Cortex of kidney (tissue), 1 donor: ENCODE data around the gene RECK.

Experiments used
- DNase-seq: peaks from one replicate; lab custom pipeline; 2025; lab: John Stamatoyannopoulos, UW

RECK gene

DNA sequence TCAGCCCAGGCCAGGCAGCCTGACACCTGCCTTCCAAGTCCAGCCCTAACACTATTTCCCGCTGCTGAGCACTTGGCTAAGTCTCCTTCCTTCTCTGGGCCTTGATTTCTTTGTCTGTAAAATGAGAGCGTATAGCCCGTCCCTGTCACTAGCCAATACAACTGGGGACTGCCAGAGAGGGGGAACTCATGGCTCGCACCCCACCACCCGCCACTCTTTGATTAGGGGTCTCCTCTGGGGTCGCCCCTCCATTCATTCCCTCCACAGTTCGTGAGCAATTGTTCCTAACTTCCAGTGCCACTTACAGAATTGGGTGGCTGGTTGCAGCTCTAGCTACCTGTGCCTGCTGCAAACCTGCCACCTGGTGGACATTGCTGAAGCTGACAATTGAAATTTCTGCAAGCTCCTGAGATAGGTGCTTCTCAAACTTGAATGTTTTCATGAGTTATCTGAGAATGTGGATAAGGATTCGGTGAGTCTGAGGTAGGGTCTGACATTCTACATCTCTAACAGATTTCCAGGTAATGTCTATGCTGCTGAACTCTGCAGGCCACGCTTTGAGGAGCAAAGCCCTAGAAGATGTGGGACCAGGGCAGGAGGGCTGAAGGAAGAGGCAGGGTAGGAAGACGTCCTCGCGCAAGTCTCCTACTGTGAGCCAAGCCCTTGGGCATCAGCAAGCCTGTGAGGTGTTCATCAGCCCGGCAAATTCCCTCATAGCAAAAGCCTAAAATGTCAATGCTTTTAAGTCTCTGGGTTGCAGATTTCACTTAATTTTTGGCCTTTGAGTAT, 13.3 kb upstream of the RECK start:
- DNase-seq, result no peak

GRCh38 chr9:36025746-36026145, 11.0 kb upstream of the RECK start:
- DNase-seq, result no peak

DNA sequence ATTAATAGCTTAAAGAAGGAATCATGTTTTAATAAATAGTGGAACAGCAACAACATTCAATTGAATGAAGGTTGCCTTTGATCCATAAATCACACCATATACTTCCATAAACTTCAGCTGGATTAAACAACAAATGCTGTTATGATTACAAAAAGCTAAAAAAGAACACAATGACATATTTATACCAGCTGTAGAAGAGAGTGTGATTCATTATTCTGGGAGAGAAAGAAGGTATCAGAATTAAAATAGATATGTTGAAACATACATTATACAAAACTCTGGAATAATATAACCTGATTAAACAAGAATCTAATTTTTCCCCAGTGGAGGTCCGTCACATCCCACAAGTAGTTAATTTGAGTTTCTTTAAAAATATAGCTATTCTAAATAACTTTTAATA, 7.5 kb upstream of the RECK start:
- no peak for DNase-seq

GRCh38 chr9:36029765-36030528, 6.8 kb upstream of the RECK start:
- DNase-seq, result no peak

GRCh38 chr9:36030871-36031270, 5.8 kb upstream of the RECK start:
- no peak for DNase-seq

GRCh38 chr9:36031774-36032555, 4.7 kb upstream of the RECK start:
- no peak for DNase-seq

- no peak for DNase-seq
Measured at GRCh38 chr9:36033788-36034187, 2.9 kb upstream of the RECK start.

DNA sequence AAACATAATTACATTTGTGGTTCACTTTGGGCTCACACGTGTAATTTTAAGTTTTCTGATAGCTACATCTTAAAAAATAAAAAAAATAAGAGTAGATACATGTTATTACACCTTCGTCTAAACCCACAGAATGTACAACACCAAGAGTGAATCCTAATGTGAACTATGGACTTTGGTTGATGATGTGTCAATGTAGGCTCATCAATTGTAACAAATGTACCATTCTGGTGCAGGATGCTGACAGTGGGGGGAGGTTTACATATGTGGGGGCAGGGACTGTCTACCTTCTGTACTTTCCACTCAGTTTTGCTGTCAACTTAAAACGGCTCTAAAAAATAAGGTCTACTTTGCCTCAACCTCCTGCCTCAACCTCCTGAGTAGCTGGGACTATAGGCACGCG, 2.5 kb upstream of the RECK start:
- no peak for DNase-seq

DNA sequence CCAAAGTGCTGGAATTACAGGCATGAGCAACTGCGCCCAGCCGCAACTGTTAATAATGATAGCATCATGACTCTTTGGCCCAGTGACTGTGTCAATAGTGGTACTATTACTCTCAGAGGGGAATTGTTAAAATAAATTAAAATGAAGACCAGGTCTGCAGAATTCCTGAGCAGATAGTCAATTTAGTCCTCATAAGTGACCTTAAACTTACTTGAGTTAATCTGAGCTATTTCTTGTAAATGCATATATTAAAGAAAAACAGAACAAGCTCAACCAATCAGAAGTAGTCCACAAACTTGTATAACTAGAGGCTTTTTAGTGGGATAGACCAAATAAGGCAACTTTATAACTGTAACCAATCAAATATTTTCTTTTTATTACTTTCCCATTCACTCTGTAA, 1.7 kb upstream of the RECK start:
- no peak for DNase-seq

DNA sequence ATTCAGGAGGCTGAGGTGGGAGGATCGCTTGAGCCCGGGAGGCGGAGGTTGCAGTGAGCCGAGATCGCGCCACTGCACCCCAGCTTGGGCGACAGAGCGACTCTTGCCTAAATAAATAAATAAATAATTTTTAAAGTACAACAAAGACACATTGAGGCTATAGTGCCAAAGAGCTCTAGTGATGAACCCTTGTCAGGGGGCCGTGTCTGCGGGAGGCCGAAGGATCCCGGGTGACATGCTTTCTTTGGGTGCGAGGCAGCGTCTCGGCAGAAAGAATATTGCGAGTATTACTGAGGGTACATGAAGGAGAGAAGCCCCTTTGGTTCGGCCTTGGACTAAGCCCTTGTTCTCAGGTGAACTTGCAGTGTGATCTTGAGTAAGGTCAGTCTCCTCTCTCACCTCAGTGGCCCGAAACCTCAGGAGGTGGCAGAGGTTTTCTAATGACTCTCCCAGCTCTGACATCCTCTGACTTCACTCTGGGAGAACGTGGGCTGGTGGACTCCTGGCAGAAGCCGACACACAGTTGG, 397 bp upstream of the RECK start:
- DNase-seq, result no peak

GRCh38 chr9:36037549-36038122, 923 bp downstream of the RECK start:
- DNase-seq, result no peak

DNA sequence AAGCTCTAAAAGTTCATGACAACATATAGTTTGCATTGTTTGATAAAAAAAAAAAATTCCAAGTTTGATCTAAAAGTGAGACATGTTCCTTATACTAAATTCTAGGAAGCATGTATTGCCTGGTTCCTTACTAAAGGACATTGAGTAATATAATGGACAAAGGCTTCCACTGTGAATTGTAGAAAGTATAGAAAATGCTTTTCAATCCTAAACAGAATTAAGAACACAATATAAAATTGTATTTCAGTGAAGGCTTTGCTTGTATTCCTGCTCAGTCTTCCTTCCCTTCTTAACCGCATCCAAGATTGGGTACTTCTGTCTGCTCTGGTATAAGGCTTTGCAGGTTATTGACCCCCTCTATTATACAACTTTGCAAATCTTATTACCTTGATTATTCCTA, 2.4 kb downstream of the RECK start:
- DNase-seq, result no peak

DNA sequence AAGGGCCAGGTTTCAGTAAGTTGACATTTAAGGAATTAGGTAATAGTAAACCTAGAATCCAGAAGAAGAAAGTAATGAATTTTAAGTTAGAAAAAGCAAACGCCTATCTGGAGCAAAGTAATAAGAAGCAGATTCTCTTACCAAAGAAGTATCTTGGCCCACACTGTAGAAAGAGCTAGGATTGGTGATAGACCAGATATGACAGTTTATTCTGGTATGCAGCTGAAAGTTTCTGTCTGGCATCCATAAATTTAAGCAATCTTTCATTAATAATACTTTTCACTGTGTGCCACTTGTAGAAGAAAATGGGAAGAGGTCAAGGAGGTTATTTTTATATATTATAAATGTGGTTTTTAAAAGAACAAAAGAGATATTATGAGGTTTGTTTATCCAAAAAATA, 3.0 kb downstream of the RECK start:
- no peak for DNase-seq

DNA sequence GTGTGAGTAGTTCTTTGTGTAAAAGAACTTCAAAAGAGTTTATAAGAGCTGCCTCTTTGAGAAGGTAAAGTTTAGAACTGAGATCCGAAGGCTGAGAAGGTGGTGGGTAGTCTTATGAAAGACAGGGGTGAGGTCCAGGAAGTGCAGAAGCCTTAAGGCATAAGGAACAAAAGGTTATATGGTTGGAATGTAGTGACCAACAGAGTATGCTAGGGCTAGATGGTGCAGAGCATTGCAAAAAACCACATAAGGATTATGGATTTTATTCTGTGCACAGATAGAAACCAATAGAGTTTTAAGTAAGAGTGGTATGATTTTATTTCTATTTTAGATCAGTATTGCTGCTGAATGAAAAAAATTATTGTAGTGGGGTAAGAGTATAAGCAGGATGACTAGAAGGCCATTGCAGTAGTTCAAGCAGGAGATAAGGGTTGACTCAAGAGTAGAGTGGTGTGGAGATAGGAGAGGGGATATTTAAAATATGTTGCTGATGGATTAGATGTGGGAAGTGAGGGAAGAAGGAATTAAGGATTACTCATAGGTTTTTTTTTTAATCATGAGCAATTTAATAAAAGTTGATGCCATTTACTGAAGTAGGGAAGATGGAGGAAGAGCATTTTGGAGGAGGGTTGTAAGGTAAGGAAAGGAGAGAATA, 3.7 kb downstream of the RECK start:
- no peak for DNase-seq

DNA sequence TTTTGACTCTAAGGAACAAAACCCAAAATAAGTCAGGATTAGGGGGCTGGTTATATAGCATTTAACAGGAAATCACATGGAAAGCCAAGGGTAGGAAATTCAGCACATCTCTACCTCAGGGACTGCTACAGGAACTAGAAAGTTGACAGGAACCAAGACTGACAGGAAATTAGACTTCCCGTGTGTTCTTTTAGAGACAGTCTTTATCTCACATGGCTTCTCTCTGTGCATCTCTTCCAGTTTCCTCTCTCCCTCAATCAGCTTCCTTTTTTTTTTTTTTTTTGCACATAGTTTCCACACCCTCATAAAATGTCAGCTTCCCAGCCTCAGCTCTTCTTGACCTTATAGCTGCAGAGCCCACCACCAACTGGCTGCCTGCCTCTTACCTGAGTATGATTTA, 4.8 kb downstream of the RECK start:
- DNase-seq, result no peak

DNA sequence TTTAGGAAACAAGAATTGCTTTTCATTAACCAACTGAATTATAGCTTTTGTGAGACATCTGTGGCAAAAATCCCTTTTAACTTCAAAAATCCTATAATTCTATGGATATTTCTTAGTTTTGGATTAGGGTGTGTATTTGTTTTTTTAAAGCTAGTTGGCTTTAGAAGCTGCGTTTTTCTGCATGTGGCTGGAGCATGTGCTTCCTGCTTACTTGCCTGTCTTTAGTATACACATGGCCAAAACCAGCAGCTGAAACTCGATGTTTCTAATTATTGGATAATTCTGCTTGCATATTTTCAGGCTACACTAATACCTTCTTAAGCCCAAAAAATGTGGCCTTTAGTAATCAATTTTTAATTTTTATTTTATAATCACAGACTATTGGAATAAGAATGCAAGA, 8.9 kb downstream of the RECK start:
- no peak for DNase-seq

DNA sequence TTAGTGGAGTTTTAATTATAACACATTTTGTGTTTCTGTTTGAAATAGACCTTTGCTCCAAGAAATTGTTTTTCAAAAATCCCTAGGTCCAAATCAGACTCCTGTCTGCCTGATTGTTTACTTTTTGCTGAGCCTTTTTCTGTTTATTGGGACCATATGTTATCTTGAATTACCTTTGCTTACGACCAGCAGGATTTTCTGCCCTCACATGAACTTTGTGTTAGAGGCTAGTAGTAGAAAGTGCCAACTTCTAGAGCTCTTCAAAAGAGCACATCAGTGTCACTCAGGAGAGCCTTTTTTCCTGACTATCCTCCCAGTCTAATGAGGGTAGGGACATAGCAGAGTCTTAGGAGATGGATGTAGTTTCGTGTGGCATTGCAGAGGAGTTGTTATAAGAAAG, 10.2 kb downstream of the RECK start:
- no peak for DNase-seq

GRCh38 chr9:36049408-36049807, 12.7 kb downstream of the RECK start:
- no peak for DNase-seq

- no peak for DNase-seq
Measured at GRCh38 chr9:36050476-36050875, 13.8 kb downstream of the RECK start.

DNA sequence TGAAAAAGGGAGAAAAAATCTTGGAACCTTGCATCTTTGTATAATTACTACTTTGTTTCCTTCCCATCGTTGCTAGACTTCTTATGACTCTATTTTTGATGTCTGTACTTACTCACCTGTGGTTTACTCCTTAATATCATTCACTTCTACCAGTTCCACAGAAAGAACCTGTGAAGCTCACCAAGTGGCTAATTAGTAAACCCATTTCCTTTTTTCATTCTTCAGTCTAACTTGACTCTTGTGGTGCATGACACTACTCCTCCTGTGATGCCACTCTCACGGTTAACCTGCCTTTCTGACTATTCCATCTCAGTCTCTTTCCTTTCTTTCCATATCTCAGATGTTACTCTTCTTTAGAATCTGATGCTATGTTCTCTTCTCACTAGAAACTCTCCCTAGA, 14.6 kb downstream of the RECK start:
- no peak for DNase-seq

- DNase-seq, result no peak
Measured at GRCh38 chr9:36053971-36054370, 17.3 kb downstream of the RECK start.

- no peak for DNase-seq
Measured at GRCh38 chr9:36056896-36057295, 20.2 kb downstream of the RECK start.
